IPS DF 6.9 (cell line): ENCODE measurements around the gene TM6SF1.

Experiments used
- DNase-seq: peaks from one replicate; pipeline ENCODE4 v3.0.0-alpha.2; 2013; ENCODE audit warnings: low read depth, low spot score
- H3K27ac ChIP-seq: one replicate; pipeline ENCODE4 v1.5.1; 2013; ENCODE audit warnings: low read length, control low read depth
- H3K27me3 ChIP-seq: 2 replicates; pipeline ENCODE4 v1.6.1; 2013; ENCODE audit warnings: mild to moderate bottlenecking, low read length; ENCODE audit not compliant: control insufficient read depth, insufficient read depth
- H3K36me3 ChIP-seq: 2 replicates; pipeline ENCODE4 v1.6.1; 2013; ENCODE audit warnings: low read length; ENCODE audit not compliant: control insufficient read depth, insufficient read depth
- H3K4me1 ChIP-seq: 2 replicates; pipeline ENCODE4 v1.6.1; 2013; ENCODE audit warnings: low read length; ENCODE audit not compliant: control insufficient read depth, insufficient read depth
- H3K4me3 ChIP-seq: 2 replicates; pipeline ENCODE4 v1.5.1; 2013; ENCODE audit warnings: mild to moderate bottlenecking, low read length
- H3K9me3 ChIP-seq: 2 replicates; pipeline ENCODE4 v1.6.1; 2013; ENCODE audit warnings: low read length, inconsistent platforms; ENCODE audit not compliant: control insufficient read depth, insufficient read depth
- WGBS: extraction: QIAGEN DNeasy Blood & Tissue Kit; methylation state at CpG from one replicate; pipeline ENCODE4 v1.1.7; 2013; ENCODE audit warnings: mixed read lengths, missing lambda C conversion rate; ENCODE audit not compliant: insufficient read length, insufficient coverage; 5-methylcytosine and 5-hydroxymethylcytosine counted together

The TM6SF1 gene

GRCh38 chr15:83106994-83107840 is at the start of gene TM6SF1:
TSS of gene TM6SF1 (plus strand) at chr15:83107645. CDS start at chr15:83107681, 36 bp downstream.
- Histone ChIP-seq H3K4me1 (peaks cover 5% of the 10 kb centered on the region; the same call in 1 of the 2 replicates), H3K9me3 (no peaks in the 10 kb centered on the region), H3K27me3 (peaks cover 11% of the 10 kb centered on the region; the same call in 1 of the 2 replicates), H3K36me3 (no peaks in the 10 kb centered on the region), H3K4me3 (peak within 1 kb of the TSS; percentile 64), H3K27ac (no peak within 1 kb of the TSS)
- DNase-seq, result no peak
- no CpG with 5 or more reads among the region's 97 CpGs for WGBS

GRCh38 chr15:83057696-83058376 is 49.6 kb upstream of the TM6SF1 start:
- H3K27ac ChIP-seq, result no peak overlapping the region
- WGBS, result no CpG with 5 or more reads among the region's 7 CpGs
- no peaks in the 10 kb centered on the region for H3K4me1 ChIP-seq
- no peaks in the 10 kb centered on the region for H3K27me3 ChIP-seq
- no peak overlapping the region for H3K4me3 ChIP-seq
- H3K9me3 ChIP-seq, result no peaks in the 10 kb centered on the region
- no peak for DNase-seq
- 0 out of 2 replicates have a peak, but pooled peaks cover 4% of the 10 kb centered on the region for H3K36me3 ChIP-seq

- Histone ChIP-seq H3K9me3 (no peaks in the 10 kb centered on the region), H3K27ac (no peak overlapping the region), H3K4me3 (no peak overlapping the region), H3K4me1 (no peaks in the 10 kb centered on the region), H3K36me3 (no peaks in the 10 kb centered on the region), H3K27me3 (no peaks in the 10 kb centered on the region)
- DNase-seq, result no peak
- WGBS, result no CpG with 5 or more reads among the region's 2 CpGs
These were observed 45.8 kb upstream of the TM6SF1 start for GRCh38 chr15:83061680-83062079.

- DNase-seq, result no peak
- no peaks in the 10 kb centered on the region for H3K36me3 ChIP-seq
- WGBS, result no CpG with 5 or more reads among the region's 3 CpGs
- H3K4me1 ChIP-seq, result peaks cover 2% of the 10 kb centered on the region; the same call in 1 of the 2 replicates
- H3K9me3 ChIP-seq, result no peaks in the 10 kb centered on the region
- no peak overlapping the region for H3K27ac ChIP-seq
- H3K4me3 ChIP-seq, result no peak overlapping the region
- H3K27me3 ChIP-seq, result no peaks in the 10 kb centered on the region
These were observed 44.7 kb upstream of the TM6SF1 start for GRCh38 chr15:83062768-83063180.

DNA sequence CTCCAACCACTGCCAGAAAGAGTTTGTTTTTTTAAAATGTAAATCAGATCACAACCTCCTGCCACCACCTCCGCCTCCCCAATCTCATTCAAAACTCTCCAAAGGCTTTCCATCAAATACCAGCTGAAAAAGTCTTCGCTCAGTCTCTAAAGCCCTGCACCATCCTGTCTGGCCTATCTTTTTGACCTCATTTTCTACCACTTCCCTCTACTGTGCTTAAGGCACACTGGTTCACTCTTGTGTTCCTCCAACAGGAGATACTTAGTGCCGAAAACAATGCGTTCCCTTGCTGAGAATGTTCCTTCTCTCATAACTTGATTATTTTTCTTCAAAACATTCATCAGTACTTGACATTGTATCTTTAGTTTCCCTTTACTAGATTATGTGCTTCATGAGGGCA is 43.9 kb upstream of the TM6SF1 start:
- no peak overlapping the region for H3K4me3 ChIP-seq
- no peaks in the 10 kb centered on the region for H3K9me3 ChIP-seq
- H3K27me3 ChIP-seq, result no peaks in the 10 kb centered on the region
- WGBS, result no CpG with 5 or more reads among the region's 4 CpGs
- peaks cover 2% of the 10 kb centered on the region; the same call in 1 of the 2 replicates for H3K4me1 ChIP-seq
- no peak overlapping the region for H3K27ac ChIP-seq
- DNase-seq, result no peak
- H3K36me3 ChIP-seq, result no peaks in the 10 kb centered on the region

GRCh38 chr15:83064859-83065258 is 42.6 kb upstream of the TM6SF1 start:
- Histone ChIP-seq H3K27me3 (no peaks in the 10 kb centered on the region), H3K4me1 (peaks cover 2% of the 10 kb centered on the region; the same call in 1 of the 2 replicates), H3K4me3 (no peak overlapping the region), H3K9me3 (no peaks in the 10 kb centered on the region), H3K36me3 (no peaks in the 10 kb centered on the region), H3K27ac (no peak overlapping the region)
- no CpG with 5 or more reads among the region's 4 CpGs for WGBS
- DNase-seq, result no peak

- no peaks in the 10 kb centered on the region for H3K36me3 ChIP-seq
- DNase-seq, result no peak
- H3K9me3 ChIP-seq, result no peaks in the 10 kb centered on the region
- WGBS, result no CpG with 5 or more reads among the region's 3 CpGs
- no peaks in the 10 kb centered on the region for H3K27me3 ChIP-seq
- H3K27ac ChIP-seq, result no peak overlapping the region
- no peak overlapping the region; the same call in 1 of the 2 replicates for H3K4me3 ChIP-seq
- H3K4me1 ChIP-seq, result peaks cover 2% of the 10 kb centered on the region; the same call in 1 of the 2 replicates
These were observed 42.0 kb upstream of the TM6SF1 start for GRCh38 chr15:83065431-83065830.

DNA sequence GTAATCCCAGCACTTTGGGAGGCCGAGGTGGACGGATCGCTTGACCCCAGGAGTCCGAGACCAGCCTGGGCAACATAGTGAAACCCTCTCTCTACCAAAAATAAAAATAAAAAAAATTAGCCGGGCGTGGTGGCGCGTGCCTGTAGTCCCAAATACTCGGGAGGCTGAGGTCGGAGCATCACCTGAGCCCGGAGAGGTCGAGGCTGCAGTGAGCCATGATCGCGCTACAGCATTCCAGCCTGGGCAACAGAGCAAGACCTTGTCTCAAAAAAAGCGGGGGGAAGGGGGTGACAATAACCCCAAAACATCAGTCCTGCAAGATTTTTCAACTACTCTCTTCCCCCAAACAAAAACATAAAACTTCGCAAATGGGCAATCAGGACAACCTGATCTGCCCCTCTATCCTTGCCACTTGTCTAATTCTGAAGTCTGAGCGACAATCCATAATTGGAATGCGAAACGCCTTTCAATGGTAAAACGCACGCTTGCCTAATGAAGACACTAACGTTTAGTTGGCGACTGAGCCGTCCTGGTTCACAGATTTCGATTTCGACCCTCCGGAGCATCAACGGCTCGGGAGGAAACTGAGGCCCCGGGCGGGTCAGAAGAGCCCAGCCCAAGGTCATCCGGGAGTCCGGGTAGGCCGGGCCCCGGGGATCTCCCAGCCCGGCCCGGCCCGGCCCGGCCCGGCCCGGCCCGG is 41.3 kb upstream of the TM6SF1 start:
- peaks cover 2% of the 10 kb centered on the region; the same call in 1 of the 2 replicates for H3K4me1 ChIP-seq
- no peaks in the 10 kb centered on the region for H3K36me3 ChIP-seq
- peak overlapping the region; percentile 89; the same call in 1 of the 2 replicates for H3K4me3 ChIP-seq
- no peak for DNase-seq
- no peaks in the 10 kb centered on the region for H3K27me3 ChIP-seq
- no CpG with 5 or more reads among the region's 42 CpGs for WGBS
- no peaks in the 10 kb centered on the region for H3K9me3 ChIP-seq
- no peak overlapping the region for H3K27ac ChIP-seq

GRCh38 chr15:83066734-83067637 is 40.5 kb upstream of the TM6SF1 start, which contains the start of gene BTBD1:
TSS of gene BTBD1 (minus strand) at chr15:83067252. CDS start at chr15:83067151, 101 bp downstream.
- DNase-seq, result peak; percentile 41
- Histone ChIP-seq H3K9me3 (no peaks in the 10 kb centered on the region), H3K27me3 (no peaks in the 10 kb centered on the region), H3K4me3 (peak within 1 kb of the TSS; percentile 89), H3K36me3 (no peaks in the 10 kb centered on the region), H3K27ac (no peak within 1 kb of the TSS), H3K4me1 (peaks cover 2% of the 10 kb centered on the region; the same call in 1 of the 2 replicates)
- no CpG with 5 or more reads among the region's 90 CpGs for WGBS
